Brain pericyte (primary cell): ENCODE results near the gene GRK4.
"Not testable (repeated sequence)": the region's sequence is repeated elsewhere in the genome, so short reads cannot be mapped to it uniquely, and the experiment has no call there.

ENCODE experiments used
- DNase-seq: peaks from one replicate; pipeline ENCODE4 v3.0.0-alpha.2; 2012; ENCODE audit warnings: low read depth, low spot score

Gene GRK4

DNA sequence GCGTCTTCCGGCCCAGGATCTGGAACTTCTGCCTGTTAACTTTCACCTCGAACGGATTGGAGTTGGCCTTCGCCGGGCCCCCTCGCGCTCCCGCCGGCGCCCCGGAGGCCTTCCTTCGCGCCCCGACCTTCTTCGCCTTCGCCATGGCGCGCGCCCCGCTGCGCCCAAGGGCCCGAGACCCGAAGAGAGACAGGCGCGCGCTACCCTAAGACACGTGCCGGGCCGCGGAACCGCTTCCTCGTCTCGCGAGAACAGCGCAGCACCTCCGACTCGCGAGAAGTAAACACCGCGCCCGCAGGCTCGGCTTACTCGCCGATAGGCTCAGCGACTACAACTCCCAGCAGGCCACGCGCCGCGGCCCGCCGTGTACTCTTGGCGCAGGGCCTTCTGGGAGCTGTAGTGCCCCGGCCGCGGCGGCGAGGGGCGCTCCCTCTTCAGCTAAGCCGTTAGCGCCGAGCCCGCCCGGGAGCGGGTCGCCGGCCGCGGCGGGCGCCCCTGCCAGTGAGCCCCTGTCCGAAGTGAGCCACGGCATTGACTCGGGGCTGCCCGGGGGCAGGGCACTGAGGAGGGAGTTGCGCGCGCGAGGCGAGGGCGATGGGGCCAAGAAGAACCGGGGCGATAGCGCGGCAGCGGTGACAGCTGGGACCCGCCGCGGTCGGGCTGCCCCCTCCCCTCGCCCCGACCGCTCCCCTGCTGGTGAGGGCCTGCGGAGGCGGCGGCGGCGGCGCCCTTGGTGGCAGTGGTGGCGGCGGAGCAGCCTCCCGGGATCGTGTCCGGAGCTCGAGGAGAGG is at the start of gene GRK4, which contains the start of gene NOP14:
Gene GRK4, plus strand, starts transcription at position 397 of the 791 bp plus-strand sequence. CDS start 500 bp downstream, outside the sequence.
Gene NOP14, minus strand, starts transcription at position 232 of the 791 bp plus-strand sequence. Its CDS starts 87 bp downstream, at position 145.
- peak; percentile 94 for DNase-seq

- DNase-seq, result no peak
Observed at GRCh38 chr4:2914256-2915126, 48.9 kb upstream of the GRK4 start.

DNA sequence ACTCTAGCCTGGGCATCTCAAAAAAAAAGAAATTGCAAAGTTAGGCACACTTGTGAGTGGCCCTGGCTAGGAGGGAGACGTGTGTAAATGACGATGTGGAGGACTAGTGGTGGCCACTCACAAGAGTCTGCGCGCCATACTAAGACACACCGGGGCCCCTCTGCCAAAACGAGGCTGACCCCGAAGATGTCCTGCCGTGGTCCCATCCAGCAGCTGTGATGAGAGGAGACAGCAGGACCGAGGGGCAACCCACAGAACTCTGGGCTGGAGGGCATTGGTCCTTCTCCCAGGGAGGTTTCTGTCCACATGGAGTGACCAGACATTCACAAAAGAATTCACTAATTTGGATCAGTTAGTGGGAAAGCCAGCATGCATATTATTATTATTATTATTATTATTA is 47.6 kb upstream of the GRK4 start:
- DNase-seq, result no peak

- not testable (repeated sequence) for DNase-seq
Observed at GRCh38 chr4:2916696-2917095, 46.7 kb upstream of the GRK4 start.

GRCh38 chr4:2918300-2918699 is 45.1 kb upstream of the GRK4 start:
- not testable (repeated sequence) for DNase-seq

DNA sequence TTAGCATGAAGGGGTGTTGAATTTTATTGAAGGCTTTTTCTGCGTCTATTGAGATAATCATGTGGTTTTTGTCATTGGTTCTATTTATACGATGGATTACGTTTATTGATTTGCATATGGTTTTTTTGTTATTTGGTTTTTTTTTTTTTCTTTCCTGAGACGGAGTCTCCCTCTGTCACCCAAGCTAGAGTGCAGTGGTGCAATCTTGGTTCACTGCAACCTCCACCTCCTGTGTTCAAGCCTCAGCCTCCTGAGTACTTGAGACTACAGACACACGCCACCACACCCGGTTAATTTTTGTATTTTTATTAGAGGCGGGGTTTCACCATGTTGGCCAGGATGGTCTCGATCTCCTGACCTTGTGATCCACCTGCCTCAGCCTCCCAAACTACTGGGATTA is 44.7 kb upstream of the GRK4 start:
- not testable (repeated sequence) for DNase-seq

GRCh38 chr4:2922453-2923101 is 40.8 kb upstream of the GRK4 start:
- DNase-seq, result not testable (repeated sequence)

GRCh38 chr4:2923141-2923551 is 40.2 kb upstream of the GRK4 start:
- no peak for DNase-seq

- DNase-seq, result no peak
Observed at GRCh38 chr4:2923668-2924173, 39.6 kb upstream of the GRK4 start.

DNA sequence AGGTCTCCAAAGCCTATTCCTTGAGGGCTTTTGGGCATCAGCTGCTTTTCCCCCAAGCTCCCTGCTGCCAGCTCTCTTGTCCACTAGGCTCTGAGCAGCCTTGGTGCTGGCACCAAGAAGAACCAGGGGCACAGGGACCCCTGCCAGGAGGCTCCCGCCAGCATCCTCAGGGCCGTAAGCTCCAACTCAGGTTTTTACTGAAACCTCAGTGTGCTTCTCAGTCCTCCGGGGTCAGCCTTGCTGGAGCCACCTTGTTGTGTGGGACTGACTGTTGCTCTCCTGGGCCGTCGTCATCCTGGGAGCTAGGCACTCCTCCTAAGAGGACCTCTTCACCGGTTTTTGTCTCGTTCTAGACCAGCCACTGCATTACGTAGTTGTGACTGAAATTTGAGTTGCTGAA is 39.1 kb upstream of the GRK4 start:
- DNase-seq, result no peak

GRCh38 chr4:2924765-2925301 is 38.5 kb upstream of the GRK4 start:
- DNase-seq, result no peak

DNA sequence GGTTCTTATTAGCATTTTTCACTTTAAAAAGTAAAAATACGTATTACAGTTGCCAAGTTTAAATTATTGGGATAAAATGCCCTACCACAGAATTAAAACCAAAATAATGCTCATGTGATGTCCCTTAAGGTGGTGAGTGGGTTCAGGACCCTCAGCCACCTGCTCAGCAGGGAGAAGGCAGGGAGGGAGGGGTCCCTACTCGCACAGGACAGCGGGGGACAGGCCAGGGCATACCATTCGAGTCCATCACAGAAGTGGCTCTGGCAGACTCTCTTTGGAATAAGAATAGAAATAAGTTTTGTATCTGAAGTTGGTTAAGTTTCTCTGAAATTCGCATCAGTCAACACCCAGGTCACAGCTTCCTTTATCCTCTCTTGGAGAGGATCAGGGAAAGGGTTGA is 37.9 kb upstream of the GRK4 start:
- DNase-seq, result no peak

GRCh38 chr4:2925931-2926860 is 37.2 kb upstream of the GRK4 start:
- DNase-seq, result no peak

DNA sequence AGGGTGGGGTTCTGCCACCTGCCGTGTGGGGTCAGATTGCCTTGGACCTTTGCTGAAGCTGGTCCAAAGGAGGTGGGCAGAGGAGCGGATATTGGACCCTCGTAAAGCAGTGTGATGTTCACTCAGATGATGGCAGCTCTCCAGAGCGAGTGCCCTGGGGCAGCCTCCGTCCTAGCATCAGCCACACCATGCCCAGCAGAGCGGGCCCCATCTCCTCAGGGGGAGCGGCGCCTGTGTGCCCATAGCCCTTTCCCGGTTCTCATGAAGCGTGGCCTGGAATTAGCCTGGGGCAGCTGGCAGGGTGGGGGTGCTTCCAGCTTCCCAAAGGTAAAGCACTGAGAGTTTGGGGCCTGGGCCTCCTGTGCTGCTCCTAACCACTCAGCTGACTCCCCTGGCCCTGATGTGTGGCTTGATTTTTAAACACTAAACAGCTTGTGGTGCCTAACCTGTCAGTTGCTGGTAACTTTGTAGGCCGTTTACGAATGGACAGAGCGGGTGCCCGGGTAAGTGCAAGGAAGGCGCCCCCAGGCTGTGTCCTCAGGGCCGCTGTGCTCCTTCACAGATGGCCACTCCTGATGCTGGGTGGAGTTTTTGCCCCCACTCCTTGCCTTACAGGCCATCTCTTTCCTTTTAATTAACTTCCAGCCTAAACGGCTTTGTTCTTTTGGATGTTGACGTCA is 36.2 kb upstream of the GRK4 start:
- no peak for DNase-seq

GRCh38 chr4:2927696-2928075 is 35.7 kb upstream of the GRK4 start:
- no peak for DNase-seq

DNA sequence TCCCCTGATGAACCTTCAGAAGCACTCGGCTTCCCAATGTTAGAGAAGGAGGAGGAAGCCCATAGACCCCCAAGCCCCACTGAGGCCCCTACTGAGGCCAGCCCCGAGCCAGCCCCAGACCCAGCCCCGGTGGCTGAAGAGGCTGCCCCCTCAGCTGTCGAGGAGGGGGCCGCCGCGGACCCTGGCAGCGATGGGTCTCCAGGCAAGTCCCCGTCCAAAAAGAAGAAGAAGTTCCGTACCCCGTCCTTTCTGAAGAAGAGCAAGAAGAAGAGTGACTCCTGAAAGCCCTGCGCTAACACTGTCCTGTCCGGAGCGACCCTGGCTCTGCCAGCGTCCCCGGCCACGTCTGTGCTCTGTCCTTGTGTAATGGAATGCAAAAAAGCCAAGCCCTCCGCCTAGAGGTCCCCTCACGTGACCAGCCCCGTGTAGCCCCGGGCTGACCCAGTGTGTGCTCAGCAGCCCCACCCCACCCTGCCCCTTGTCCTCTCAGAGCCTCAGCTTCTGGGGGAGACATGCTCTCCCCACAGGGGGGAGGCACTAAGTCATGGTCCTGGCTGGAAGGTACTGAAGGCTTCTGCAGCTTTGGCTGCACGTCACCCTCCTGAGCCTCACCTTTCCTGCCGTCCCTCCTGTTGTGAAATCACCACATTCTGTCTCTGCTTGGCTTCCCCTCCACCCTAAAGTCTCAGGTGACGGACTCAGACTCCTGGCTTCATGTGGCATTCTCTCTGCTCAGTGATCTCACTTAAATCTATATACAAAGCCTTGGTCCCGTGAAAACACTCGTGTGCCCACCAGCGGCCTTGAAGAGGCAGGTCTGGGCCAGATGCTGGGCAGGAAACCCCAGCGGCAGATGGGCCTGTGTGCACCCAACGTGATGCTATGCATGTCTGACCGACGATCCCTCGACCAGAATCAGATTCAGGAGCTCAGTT is 34.9 kb upstream of the GRK4 start:
- no peak for DNase-seq

GRCh38 chr4:2929469-2929868 is 33.9 kb upstream of the GRK4 start:
- DNase-seq, result no peak

DNA sequence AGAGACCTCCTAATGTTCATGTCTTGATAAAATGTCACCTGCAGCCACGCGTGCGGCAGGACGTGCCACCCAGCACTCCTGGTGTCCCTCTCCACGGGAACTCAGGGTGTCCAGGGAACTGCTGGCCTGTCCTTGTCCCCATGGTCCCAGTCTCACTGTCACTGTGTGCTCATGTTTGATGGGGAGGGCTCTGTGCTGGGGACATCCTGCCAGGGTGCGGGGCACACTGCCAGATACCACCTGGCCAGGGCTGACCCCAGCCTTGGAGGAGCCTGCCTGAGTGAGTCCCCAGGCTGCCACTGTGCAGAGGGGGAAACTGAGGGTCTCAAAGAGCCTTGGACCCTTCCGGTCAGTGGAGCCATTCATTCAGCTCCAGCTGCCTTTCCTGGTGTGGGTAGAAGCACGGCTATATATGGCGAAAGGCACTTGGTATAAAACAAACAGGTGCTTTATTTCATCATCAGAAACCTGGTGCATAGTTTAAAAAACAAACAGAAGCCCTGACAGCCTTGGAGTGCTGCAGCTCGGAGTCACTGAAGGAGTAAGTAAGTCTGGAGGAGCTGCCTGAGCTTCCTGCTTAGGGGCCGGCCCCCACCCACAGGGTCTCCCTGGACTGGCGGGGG is 33.1 kb upstream of the GRK4 start:
- no peak for DNase-seq
